Left ventricle myocardium inferior (tissue), 1 donor: Measurements from ENCODE around the gene ABLIM2. TPM values are rescaled to one million over a fixed set of nuclear protein-coding genes. Genes with fewer than 3 reads are reported as not detected.

Experiments
- DNase-seq: peaks from one replicate; pipeline ENCODE4 v3.0.0-alpha.2; 2020
- H3K27ac ChIP-seq: fragments of 200-600 bp; replicated peaks from 2 replicates; pipeline ENCODE4 v1.8.0; 2021
- H3K27me3 ChIP-seq: fragments of 200-600 bp; 2 replicates; pipeline ENCODE4 v1.8.0; 2021; ENCODE audit warnings: low read depth
- H3K36me3 ChIP-seq: fragments of 200-600 bp; 2 replicates; pipeline ENCODE4 v1.8.0; 2021
- H3K4me1 ChIP-seq: fragments of 200-600 bp; 2 replicates; pipeline ENCODE4 v1.8.0; 2021
- H3K4me3 ChIP-seq: fragments of 200-600 bp; 2 replicates; pipeline ENCODE4 v1.8.0; 2021; ENCODE audit warnings: mild to moderate bottlenecking, moderate library complexity
- H3K9me3 ChIP-seq: fragments of 200-600 bp; replicated peaks from 2 replicates; pipeline ENCODE4 v1.8.0; 2021
- CTCF ChIP-seq: fragments of 200-600 bp; IDR thresholded peaks from 2 replicates; pipeline ENCODE4 v1.8.0; 2021; ENCODE audit warnings: antibody characterized with exemption, mild to moderate bottlenecking, borderline replicate concordance
- intact Hi-C: fragments of 100-400 bp; cut with micrococcal nuclease; formaldehyde crosslinking; loops from one replicate; pipeline ENCODE4 v1.11.0; 2022
- total RNA-seq: library from RNA; stranded (reverse); fragmentation: NEBNext Ultra II Directional; extraction: Animal tissue kit (Norgen Biotek cat#: 25700); gene quantifications from one replicate; pipeline ENCODE4 v1.2.1, GENCODE V29; 2021
- donor health status: DM: no; HTN: yes; CAD: no; lungs with severe emphysema.

Gene ABLIM2
- total RNA-seq, 1 donor from 2014 or later, result 43.5 TPM

GRCh38 chr4:8073206-8073863 is 85.3 kb downstream of the ABLIM2 start:
- H3K4me1 ChIP-seq, result no peaks in the 10 kb centered on the region
- H3K27me3 ChIP-seq, result peaks cover 20% of the 10 kb centered on the region
- no peak overlapping the region for H3K4me3 ChIP-seq
- no peak for TF ChIP-seq CTCF
- no peaks in the 10 kb centered on the region for H3K36me3 ChIP-seq
- no peaks in the 10 kb centered on the region for H3K9me3 ChIP-seq
- H3K27ac ChIP-seq, result no peak overlapping the region
- DNase-seq, result no peak
- intact Hi-C loops, result no loop called here

GRCh38 chr4:8072235-8072968 is 86.2 kb downstream of the ABLIM2 start:
- DNase-seq, result no peak
- no peak for TF ChIP-seq CTCF
- H3K36me3 ChIP-seq, result no peaks in the 10 kb centered on the region
- peaks cover under 1% of the 10 kb centered on the region for H3K4me1 ChIP-seq
- no peak overlapping the region for H3K4me3 ChIP-seq
- intact Hi-C loops, result no loop called here
- H3K27me3 ChIP-seq, result peaks cover 20% of the 10 kb centered on the region
- H3K27ac ChIP-seq, result no peak overlapping the region
- no peaks in the 10 kb centered on the region for H3K9me3 ChIP-seq

GRCh38 chr4:8071766-8072165 is 86.8 kb downstream of the ABLIM2 start:
- H3K27me3 ChIP-seq, result peaks cover 20% of the 10 kb centered on the region
- H3K4me3 ChIP-seq, result no peak overlapping the region
- no peak overlapping the region for H3K27ac ChIP-seq
- H3K9me3 ChIP-seq, result no peaks in the 10 kb centered on the region
- no peak for DNase-seq
- no peak for TF ChIP-seq CTCF
- intact Hi-C loops, result no loop called here
- no peaks in the 10 kb centered on the region for H3K36me3 ChIP-seq
- peaks cover 7% of the 10 kb centered on the region for H3K4me1 ChIP-seq

- Histone ChIP-seq H3K4me1 (peaks cover 7% of the 10 kb centered on the region), H3K27ac (no peak overlapping the region), H3K36me3 (no peaks in the 10 kb centered on the region), H3K4me3 (no peak overlapping the region), H3K9me3 (no peaks in the 10 kb centered on the region), H3K27me3 (peaks cover 20% of the 10 kb centered on the region)
- intact Hi-C loops, result no loop called here
- TF ChIP-seq CTCF, result no peak
- no peak for DNase-seq
Observed at GRCh38 chr4:8070736-8071718, 87.6 kb downstream of the ABLIM2 start.

- TF ChIP-seq CTCF, result no peak
- no peak overlapping the region for H3K27ac ChIP-seq
- H3K27me3 ChIP-seq, result peaks cover 20% of the 10 kb centered on the region
- peaks cover 10% of the 10 kb centered on the region for H3K36me3 ChIP-seq
- DNase-seq, result no peak
- intact Hi-C loops, result no loop called here
- no peak overlapping the region for H3K4me3 ChIP-seq
- H3K4me1 ChIP-seq, result peaks cover 7% of the 10 kb centered on the region
- peaks cover 12% of the 10 kb centered on the region for H3K9me3 ChIP-seq
Observed at GRCh38 chr4:8069102-8069752, 89.4 kb downstream of the ABLIM2 start.
